Measurements from ENCODE around the gene FIGN. TPM values are rescaled to one million over a fixed set of nuclear protein-coding genes. Genes with fewer than 3 reads are reported as not detected.

Gene FIGN
- total and polyA plus RNA-seq, 2 donors from 2014 or later = 1.1 to 8.0 TPM

DNA sequence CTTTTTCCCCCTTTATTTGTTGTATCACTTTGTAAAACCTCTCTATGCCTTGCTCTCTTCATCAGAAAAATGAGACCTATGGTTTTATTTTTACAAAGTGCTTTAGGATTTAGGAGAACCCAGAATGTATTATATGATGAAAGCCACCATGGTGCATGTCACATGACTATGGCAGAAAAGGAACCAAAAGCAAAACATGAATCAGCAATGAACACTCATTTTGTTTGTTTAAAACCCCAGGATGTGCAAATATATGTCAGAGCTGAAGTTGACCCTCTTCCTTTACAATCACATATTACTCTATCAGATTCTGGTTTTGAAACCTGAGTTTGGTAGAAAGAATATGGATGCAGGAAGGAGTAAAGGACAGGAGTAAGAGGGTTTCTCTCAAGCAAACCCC lies 70.0 kb downstream of the FIGN start:
- H3K27ac ChIP-seq (ENCODE audit: low read depth in 2 of 2, low read length in 2 of 2) = no peak overlapping the region
- FAIRE-seq = no peak
- no peaks in the 10 kb centered on the region for H3K4me1 ChIP-seq (ENCODE audit: control insufficient read depth in 2 of 3, insufficient read depth in 2 of 3, low read depth in 1 of 3, low read length in 3 of 3)
- intact Hi-C loops (cut with DNase I) = no loop called here
- TF ChIP-seq, protein P1, sequence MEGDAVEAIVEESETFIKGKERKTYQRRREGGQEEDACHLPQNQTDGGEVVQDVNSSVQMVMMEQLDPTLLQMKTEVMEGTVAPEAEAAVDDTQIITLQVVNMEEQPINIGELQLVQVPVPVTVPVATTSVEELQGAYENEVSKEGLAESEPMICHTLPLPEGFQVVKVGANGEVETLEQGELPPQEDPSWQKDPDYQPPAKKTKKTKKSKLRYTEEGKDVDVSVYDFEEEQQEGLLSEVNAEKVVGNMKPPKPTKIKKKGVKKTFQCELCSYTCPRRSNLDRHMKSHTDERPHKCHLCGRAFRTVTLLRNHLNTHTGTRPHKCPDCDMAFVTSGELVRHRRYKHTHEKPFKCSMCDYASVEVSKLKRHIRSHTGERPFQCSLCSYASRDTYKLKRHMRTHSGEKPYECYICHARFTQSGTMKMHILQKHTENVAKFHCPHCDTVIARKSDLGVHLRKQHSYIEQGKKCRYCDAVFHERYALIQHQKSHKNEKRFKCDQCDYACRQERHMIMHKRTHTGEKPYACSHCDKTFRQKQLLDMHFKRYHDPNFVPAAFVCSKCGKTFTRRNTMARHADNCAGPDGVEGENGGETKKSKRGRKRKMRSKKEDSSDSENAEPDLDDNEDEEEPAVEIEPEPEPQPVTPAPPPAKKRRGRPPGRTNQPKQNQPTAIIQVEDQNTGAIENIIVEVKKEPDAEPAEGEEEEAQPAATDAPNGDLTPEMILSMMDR (IDR thresholded peaks at IDR 0.05; ENCODE audit: borderline replicate concordance, extremely low read depth, insufficient read depth) = no peak
- H3K4me3 ChIP-seq (ENCODE audit: low read length in 3 of 3) = no peak overlapping the region
- H3K27me3 ChIP-seq (ENCODE audit: control insufficient read depth, insufficient read depth, low read length) = no peaks in the 10 kb centered on the region
- no peaks in the 10 kb centered on the region for H3K36me3 ChIP-seq (ENCODE audit: control insufficient read depth in 2 of 3, insufficient read depth in 3 of 3, low read length in 3 of 3)
- DNase-seq = no peak
- no peak overlapping the region for H3K9ac ChIP-seq (ENCODE audit: low read length in 3 of 3)
- no peaks in the 10 kb centered on the region for H3K9me3 ChIP-seq (ENCODE audit: control insufficient read depth in 2 of 3, insufficient read depth in 1 of 3, low read length in 3 of 3)

DNA sequence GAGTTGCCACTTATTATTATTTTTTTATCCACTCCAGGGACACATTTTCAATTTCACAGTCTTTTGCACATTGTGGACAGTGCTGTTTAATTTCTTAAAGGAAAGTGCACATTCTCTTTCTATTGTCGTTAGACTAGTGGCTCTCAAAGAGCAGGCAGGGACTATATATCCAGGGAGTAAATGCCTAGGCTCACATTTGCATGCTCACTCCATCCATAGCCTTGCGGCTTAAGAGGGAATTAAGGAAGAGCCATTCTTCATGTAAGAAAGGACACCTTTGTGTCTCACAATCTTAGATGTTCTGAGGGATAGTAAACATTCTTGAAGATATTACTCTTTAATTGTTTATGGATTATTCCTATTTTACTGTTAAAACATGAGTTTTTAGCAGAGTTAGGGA lies 70.8 kb downstream of the FIGN start:
- H3K36me3 ChIP-seq (ENCODE audit: control insufficient read depth in 2 of 3, insufficient read depth in 3 of 3, low read length in 3 of 3) = no peaks in the 10 kb centered on the region
- DNase-seq (no peak), FAIRE-seq (no peak)
- no peaks in the 10 kb centered on the region for H3K9me3 ChIP-seq (ENCODE audit: control insufficient read depth in 2 of 3, insufficient read depth in 1 of 3, low read length in 3 of 3)
- no peaks in the 10 kb centered on the region for H3K27me3 ChIP-seq (ENCODE audit: control insufficient read depth, insufficient read depth, low read length)
- H3K27ac ChIP-seq (ENCODE audit: low read depth in 2 of 2, low read length in 2 of 2) = no peak overlapping the region
- no peak overlapping the region for H3K9ac ChIP-seq (ENCODE audit: low read length in 3 of 3)
- TF ChIP-seq, protein P1 (IDR thresholded peaks at IDR 0.05; ENCODE audit: borderline replicate concordance, extremely low read depth, insufficient read depth) = no peak
- H3K4me3 ChIP-seq (ENCODE audit: low read length in 3 of 3) = no peak overlapping the region
- H3K4me1 ChIP-seq (ENCODE audit: control insufficient read depth in 2 of 3, insufficient read depth in 2 of 3, low read depth in 1 of 3, low read length in 3 of 3) = no peaks in the 10 kb centered on the region
- intact Hi-C loops (cut with DNase I) = no loop called here

GRCh38 chr2:163664610-163665009 lies 71.2 kb downstream of the FIGN start:
- DNase-seq (no peak), FAIRE-seq (no peak)
- Histone ChIP-seq H3K27me3 (ENCODE audit: control insufficient read depth, insufficient read depth, low read length) (no peaks in the 10 kb centered on the region), H3K4me1 (ENCODE audit: control insufficient read depth in 2 of 3, insufficient read depth in 2 of 3, low read depth in 1 of 3, low read length in 3 of 3) (no peaks in the 10 kb centered on the region), H3K36me3 (ENCODE audit: control insufficient read depth in 2 of 3, insufficient read depth in 3 of 3, low read length in 3 of 3) (no peaks in the 10 kb centered on the region), H3K9ac (ENCODE audit: low read length in 3 of 3) (no peak overlapping the region), H3K4me3 (ENCODE audit: low read length in 3 of 3) (no peak overlapping the region), H3K9me3 (ENCODE audit: control insufficient read depth in 2 of 3, insufficient read depth in 1 of 3, low read length in 3 of 3) (no peaks in the 10 kb centered on the region), H3K27ac (ENCODE audit: low read depth in 2 of 2, low read length in 2 of 2) (no peak overlapping the region)
- TF ChIP-seq, protein P1 (IDR thresholded peaks at IDR 0.05; ENCODE audit: borderline replicate concordance, extremely low read depth, insufficient read depth) = no peak
- intact Hi-C loops (cut with DNase I) = no loop called here

- FAIRE-seq = no peak
- no peak overlapping the region for H3K9ac ChIP-seq (ENCODE audit: low read length in 3 of 3)
- H3K9me3 ChIP-seq (ENCODE audit: control insufficient read depth in 2 of 3, insufficient read depth in 1 of 3, low read length in 3 of 3) = no peaks in the 10 kb centered on the region
- intact Hi-C loops (cut with DNase I) = no loop called here
- peak overlapping the region in 1 of 2 donors; percentile 7 for H3K27ac ChIP-seq (ENCODE audit: low read depth in 2 of 2, low read length in 2 of 2)
- DNase-seq = no peak
- TF ChIP-seq, protein P1 (IDR thresholded peaks at IDR 0.05; ENCODE audit: borderline replicate concordance, extremely low read depth, insufficient read depth) = no peak
- no peak overlapping the region for H3K4me3 ChIP-seq (ENCODE audit: low read length in 3 of 3)
- H3K36me3 ChIP-seq (ENCODE audit: control insufficient read depth in 2 of 3, insufficient read depth in 3 of 3, low read length in 3 of 3) = no peaks in the 10 kb centered on the region
- H3K27me3 ChIP-seq (ENCODE audit: control insufficient read depth, insufficient read depth, low read length) = no peaks in the 10 kb centered on the region
- no peaks in the 10 kb centered on the region for H3K4me1 ChIP-seq (ENCODE audit: control insufficient read depth in 2 of 3, insufficient read depth in 2 of 3, low read depth in 1 of 3, low read length in 3 of 3)
These were observed 73.5 kb downstream of the FIGN start for GRCh38 chr2:163662141-163662780.

Data from kidney (tissue), 14 donors.